H1 (cell line): ENCODE measurements around the gene KRT78.

Experiments
- CTCF ChIP-seq, 3 experiments: IDR thresholded peaks; 1 replicate in 2 of 3; 2 replicates in 1 of 3; pipeline versions ENCODE4 v1.5.1 to v1.6.1; 2011; ENCODE audit warnings: low read length in 3 of 3, mild to moderate bottlenecking in 3 of 3, inconsistent platforms in 2 of 3, low read depth in 1 of 3, moderate library complexity in 1 of 3; ENCODE audit not compliant: insufficient read depth in 1 of 3; ENCODE audit errors: control extremely low read depth in 1 of 3
- EGR1 ChIP-seq: IDR thresholded peaks from 2 replicates; pipeline ENCODE4 v1.6.1; 2011; ENCODE audit warnings: low read depth, low read length, borderline replicate concordance
- EP300 ChIP-seq, 2 experiments: IDR thresholded peaks; 1 replicate in 1 of 2; 2 replicates in 1 of 2; pipeline ENCODE4 v1.6.1; 2011 to 2012; ENCODE audit warnings: low read depth in 2 of 2, low read length in 2 of 2, mild to moderate bottlenecking in 2 of 2, borderline replicate concordance in 1 of 2, inconsistent platforms in 1 of 2, moderate library complexity in 1 of 2
- EZH2 ChIP-seq: fragments of 200-600 bp; sonication (generic); IDR thresholded peaks from 2 replicates; pipeline ENCODE4 v1.7.1; 2012; ENCODE audit warnings: low read depth, mild to moderate bottlenecking, moderate library complexity, low read length, inconsistent platforms; ENCODE audit not compliant: severe bottlenecking
- JUND ChIP-seq: IDR thresholded peaks from 2 replicates; pipeline ENCODE4 v1.6.1; 2011; ENCODE audit warnings: mild to moderate bottlenecking, improper control_type of control experiment, low read length
- MAFK ChIP-seq: IDR thresholded peaks from 2 replicates; pipeline ENCODE4 v1.6.1; 2012; ENCODE audit warnings: low read depth, mild to moderate bottlenecking, improper control_type of control experiment, low read length
- POLR2A ChIP-seq, 2 experiments: IDR thresholded peaks; 1 replicate in 1 of 2; 2 replicates in 1 of 2; pipeline ENCODE4 v1.6.1; 2011; ENCODE audit warnings: low read depth in 2 of 2, low read length in 2 of 2, mild to moderate bottlenecking in 2 of 2; ENCODE audit errors: control extremely low read depth in 1 of 2
- POLR2AphosphoS5 ChIP-seq: IDR thresholded peaks from 2 replicates; pipeline ENCODE4 v1.6.1; 2011; ENCODE audit warnings: low read depth, low read length
- SIRT6 ChIP-seq: IDR thresholded peaks from one replicate; pipeline ENCODE4 v1.7.1; 2012; ENCODE audit warnings: low read length, inconsistent platforms
- SP1 ChIP-seq: IDR thresholded peaks from 2 replicates; pipeline ENCODE4 v1.6.1; 2011; ENCODE audit warnings: low read depth, low read length
- YY1 ChIP-seq: IDR thresholded peaks from 2 replicates; pipeline ENCODE4 v1.6.1; 2011; ENCODE audit warnings: low read depth, mild to moderate bottlenecking, low read length

- TF ChIP-seq POLR2AphosphoS5, result no peak
- no peak for TF ChIP-seq CTCF (IDR thresholded peaks at IDR 0.05; ENCODE audit: control extremely low read depth in 1 of 3, insufficient read depth in 1 of 3, low read depth in 1 of 3, low read length in 3 of 3)
- no peak for TF ChIP-seq YY1
- TF ChIP-seq EP300 (IDR thresholded peaks at IDR 0.05; ENCODE audit: borderline replicate concordance in 1 of 2, low read depth in 2 of 2, low read length in 2 of 2), result no peak
- no peak for TF ChIP-seq SIRT6
- no peak for TF ChIP-seq SP1
- no peak for TF ChIP-seq EGR1
- TF ChIP-seq POLR2A (IDR thresholded peaks at IDR 0.05; ENCODE audit: control extremely low read depth in 1 of 2, low read depth in 2 of 2, low read length in 2 of 2), result no peak
- no peak for TF ChIP-seq JUND
- no peak for TF ChIP-seq EZH2
- no peak for TF ChIP-seq MAFK
Measured at GRCh38 chr12:52890417-52890816, 41.6 kb upstream of the KRT78 start.
